Mucosa of stomach (tissue), 1 donor: Measurements from ENCODE around the gene ZNF69.
"Not testable (repeated sequence)": the region's sequence is repeated elsewhere in the genome, so short reads cannot be mapped to it uniquely, and the experiment has no call there.

ENCODE experiments used
- H3K27me3 ChIP-seq: one replicate; pipeline ENCODE4 v1.7.0; 2013; ENCODE audit warnings: mild to moderate bottlenecking, low read length; ENCODE audit not compliant: control insufficient read depth, insufficient read depth
- H3K36me3 ChIP-seq: one replicate; pipeline ENCODE4 v1.7.0; 2013; ENCODE audit warnings: low read length; ENCODE audit not compliant: control insufficient read depth, insufficient read depth
- H3K4me1 ChIP-seq: one replicate; pipeline ENCODE4 v1.7.0; 2013; ENCODE audit warnings: mild to moderate bottlenecking, low read length; ENCODE audit not compliant: control insufficient read depth, insufficient read depth
- H3K4me3 ChIP-seq: one replicate; pipeline ENCODE4 v1.7.0; 2013; ENCODE audit warnings: low read length
- H3K9ac ChIP-seq: one replicate; pipeline ENCODE4 v1.7.0; 2013; ENCODE audit warnings: mild to moderate bottlenecking, low read length, moderate library complexity
- H3K9me3 ChIP-seq: one replicate; pipeline ENCODE4 v1.7.0; 2013; ENCODE audit warnings: mild to moderate bottlenecking, low read length, moderate library complexity; ENCODE audit not compliant: control insufficient read depth
- donor health status: Pancreatic carcinoma.

The ZNF69 gene

GRCh38 chr19:11868188-11868587 lies 19.4 kb upstream of the ZNF69 start:
- Histone ChIP-seq H3K27me3 (no peaks in the 10 kb centered on the region), H3K9ac (no peak overlapping the region), H3K36me3 (peaks cover 10% of the 10 kb centered on the region), H3K9me3 (peaks cover 15% of the 10 kb centered on the region), H3K4me3 (no peak overlapping the region), H3K4me1 (no peaks in the 10 kb centered on the region)

GRCh38 chr19:11872624-11873023 lies 15.0 kb upstream of the ZNF69 start:
- H3K9ac ChIP-seq, result no peak overlapping the region
- H3K9me3 ChIP-seq, result peaks cover 15% of the 10 kb centered on the region
- H3K4me1 ChIP-seq, result no peaks in the 10 kb centered on the region
- H3K27me3 ChIP-seq, result no peaks in the 10 kb centered on the region
- no peak overlapping the region for H3K4me3 ChIP-seq
- peaks cover 5% of the 10 kb centered on the region for H3K36me3 ChIP-seq

DNA sequence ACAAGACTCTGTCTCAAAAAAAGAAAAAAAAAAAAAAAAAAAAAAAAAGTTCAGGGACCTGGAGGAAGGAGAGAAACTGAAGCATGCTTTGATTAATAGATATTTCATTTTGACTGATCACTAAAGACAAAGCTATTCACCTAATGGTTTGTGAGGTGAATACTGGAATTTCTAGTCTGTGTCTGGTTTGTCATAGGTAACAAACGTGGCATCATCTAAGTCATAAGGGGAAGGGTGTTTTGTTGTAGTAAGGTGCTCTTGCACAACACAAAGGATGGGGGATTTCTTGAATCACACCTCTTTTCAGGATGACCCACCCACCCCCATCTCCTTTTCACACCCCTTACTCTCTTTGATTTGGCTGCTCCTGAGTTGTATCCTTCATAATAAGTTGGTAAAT lies 13.8 kb upstream of the ZNF69 start:
- Histone ChIP-seq H3K4me1 (no peaks in the 10 kb centered on the region), H3K4me3 (no peak overlapping the region), H3K27me3 (no peaks in the 10 kb centered on the region), H3K9ac (no peak overlapping the region), H3K9me3 (peaks cover 5% of the 10 kb centered on the region), H3K36me3 (no peaks in the 10 kb centered on the region)

DNA sequence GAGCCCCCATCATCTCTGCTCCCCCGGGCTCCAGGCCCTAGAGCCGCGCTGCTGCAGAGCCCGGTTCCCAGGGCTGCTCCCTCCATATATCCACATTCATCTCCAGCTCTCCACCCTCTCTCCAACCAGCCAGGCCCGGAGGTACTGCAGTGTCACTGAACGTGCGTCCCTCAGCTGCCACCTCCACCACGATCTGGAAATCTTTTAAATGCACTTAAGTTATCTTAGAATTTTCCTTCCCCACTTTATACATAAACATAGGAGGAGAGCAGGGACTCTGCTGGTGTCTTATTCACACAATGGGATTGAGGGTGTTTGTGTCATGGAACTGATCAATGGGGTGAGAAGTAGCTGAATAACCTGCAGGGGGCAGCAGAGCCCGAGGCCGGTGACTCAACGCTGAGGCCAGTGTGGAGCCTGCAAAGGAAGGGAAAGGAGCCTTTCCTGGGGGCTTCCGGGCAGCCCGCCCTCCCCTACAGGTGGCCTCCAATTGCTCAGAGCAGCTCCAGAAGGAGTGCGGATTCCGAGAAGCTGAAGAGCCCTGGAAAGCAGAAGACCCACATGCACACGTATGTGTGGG lies 7.8 kb upstream of the ZNF69 start:
- H3K9me3 ChIP-seq, H3K4me1 ChIP-seq, H3K27me3 ChIP-seq, H3K36me3 ChIP-seq, H3K9ac ChIP-seq, H3K4me3 ChIP-seq: not testable (repeated sequence)

DNA sequence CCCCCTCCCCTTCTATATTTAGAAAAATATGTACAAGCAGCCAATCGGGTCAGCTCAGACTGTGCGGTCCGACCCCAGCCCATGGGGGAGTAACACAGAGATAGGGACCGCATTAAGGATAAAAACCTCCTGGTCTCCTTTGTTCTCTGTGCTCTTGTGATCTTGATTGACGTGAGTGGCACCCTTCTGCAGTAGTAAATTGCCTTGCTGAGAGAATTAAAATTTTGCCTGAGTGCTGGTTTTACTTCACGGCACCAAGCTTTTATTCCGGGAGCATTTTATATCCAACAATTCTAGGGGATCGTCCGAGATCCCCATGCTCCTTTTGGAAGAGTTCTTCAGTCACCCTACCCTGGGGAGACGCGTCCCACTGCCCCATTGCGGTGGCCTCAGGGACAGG lies 7.0 kb upstream of the ZNF69 start:
- no peaks in the 10 kb centered on the region for H3K27me3 ChIP-seq
- no peak overlapping the region for H3K9ac ChIP-seq
- no peak overlapping the region for H3K4me3 ChIP-seq
- H3K36me3 ChIP-seq, result no peaks in the 10 kb centered on the region
- no peaks in the 10 kb centered on the region for H3K9me3 ChIP-seq
- peaks cover 9% of the 10 kb centered on the region for H3K4me1 ChIP-seq

GRCh38 chr19:11881151-11881800 lies 6.3 kb upstream of the ZNF69 start:
- Histone ChIP-seq H3K36me3 (no peaks in the 10 kb centered on the region), H3K9me3 (no peaks in the 10 kb centered on the region), H3K4me1 (peaks cover 9% of the 10 kb centered on the region), H3K4me3 (no peak overlapping the region), H3K27me3 (no peaks in the 10 kb centered on the region), H3K9ac (no peak overlapping the region)

- H3K4me3 ChIP-seq, result no peak overlapping the region
- H3K9ac ChIP-seq, result no peak overlapping the region
- H3K27me3 ChIP-seq, result no peaks in the 10 kb centered on the region
- H3K9me3 ChIP-seq, result no peaks in the 10 kb centered on the region
- H3K36me3 ChIP-seq, result no peaks in the 10 kb centered on the region
- peaks cover 14% of the 10 kb centered on the region for H3K4me1 ChIP-seq
Observed at GRCh38 chr19:11882606-11883005, 5.0 kb upstream of the ZNF69 start.

DNA sequence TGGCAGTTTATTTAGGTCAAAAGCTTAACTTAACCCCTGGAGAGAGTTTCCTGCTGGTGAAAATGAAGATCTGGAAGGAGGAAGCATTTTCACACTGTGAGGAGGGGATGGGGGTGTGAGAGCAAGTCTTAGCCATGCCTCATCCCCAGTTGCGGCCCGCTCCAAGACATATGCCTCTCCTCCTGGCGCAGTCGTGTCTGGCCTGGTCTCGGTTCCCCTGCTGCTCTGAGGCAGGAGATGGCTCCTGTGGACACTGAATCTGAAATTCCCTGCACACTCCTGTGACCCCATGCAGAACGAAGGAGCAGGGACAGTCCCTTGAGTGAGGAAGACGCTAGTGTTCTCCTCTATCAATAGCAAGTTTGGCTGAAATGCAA lies 360 bp upstream of the ZNF69 start:
- peaks cover 17% of the 10 kb centered on the region for H3K4me1 ChIP-seq
- no peaks in the 10 kb centered on the region for H3K9me3 ChIP-seq
- H3K9ac ChIP-seq, result peak overlapping the region; percentile 83
- no peaks in the 10 kb centered on the region for H3K36me3 ChIP-seq
- no peaks in the 10 kb centered on the region for H3K27me3 ChIP-seq
- peak overlapping the region; percentile 62 for H3K4me3 ChIP-seq

DNA sequence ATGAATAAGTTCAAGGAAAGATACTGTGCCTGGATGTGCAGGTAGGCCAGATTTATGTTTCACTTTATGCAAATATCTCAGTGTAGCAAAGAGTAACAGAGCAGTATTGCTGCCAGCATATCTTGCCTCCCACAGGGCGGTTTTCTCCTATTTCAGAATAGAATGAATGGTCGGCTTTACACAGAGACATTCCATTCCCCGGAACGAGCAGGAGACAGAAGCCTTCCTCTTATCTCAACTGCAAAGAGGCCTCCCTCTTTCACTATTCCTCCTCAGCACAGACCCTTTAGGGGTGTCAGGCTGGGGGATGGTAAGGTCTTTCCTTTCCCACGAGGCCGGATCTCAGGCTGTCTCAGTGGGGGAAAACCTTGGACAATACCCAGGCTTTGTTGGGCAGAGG lies 2.3 kb downstream of the ZNF69 start:
- peak overlapping the region; percentile 47 for H3K9ac ChIP-seq

GRCh38 chr19:11890634-11891033 lies 3.1 kb downstream of the ZNF69 start:
- Histone ChIP-seq H3K36me3 (peaks cover 7% of the 10 kb centered on the region), H3K9ac (no peak overlapping the region), H3K27me3 (no peaks in the 10 kb centered on the region), H3K9me3 (no peaks in the 10 kb centered on the region), H3K4me1 (peaks cover 8% of the 10 kb centered on the region), H3K4me3 (no peak overlapping the region)

More for the DNA sequence above, 2.3 kb downstream of the ZNF69 start:
- not testable (repeated sequence) for H3K4me1 ChIP-seq, H3K4me3 ChIP-seq, H3K27me3 ChIP-seq, H3K9me3 ChIP-seq, H3K36me3 ChIP-seq

GRCh38 chr19:11894851-11895250 lies 7.3 kb downstream of the ZNF69 start:
- H3K9ac ChIP-seq, result no peak overlapping the region
- no peak overlapping the region for H3K4me3 ChIP-seq
- no peaks in the 10 kb centered on the region for H3K9me3 ChIP-seq
- H3K36me3 ChIP-seq, result peaks cover 7% of the 10 kb centered on the region
- peaks cover 3% of the 10 kb centered on the region for H3K4me1 ChIP-seq
- no peaks in the 10 kb centered on the region for H3K27me3 ChIP-seq

- no peak overlapping the region for H3K9ac ChIP-seq
- H3K4me3 ChIP-seq, result no peak overlapping the region
- no peaks in the 10 kb centered on the region for H3K27me3 ChIP-seq
- peaks cover 22% of the 10 kb centered on the region for H3K36me3 ChIP-seq
- H3K9me3 ChIP-seq, result peaks cover 29% of the 10 kb centered on the region
- no peaks in the 10 kb centered on the region for H3K4me1 ChIP-seq
Observed at GRCh38 chr19:11902228-11902627, 14.6 kb downstream of the ZNF69 start.

GRCh38 chr19:11905928-11906327 lies 18.3 kb downstream of the ZNF69 start:
- Histone ChIP-seq H3K36me3 (peaks cover 22% of the 10 kb centered on the region), H3K4me3 (peak overlapping the region; percentile 50), H3K9ac (no peak overlapping the region), H3K9me3 (peaks cover 29% of the 10 kb centered on the region), H3K27me3 (no peaks in the 10 kb centered on the region), H3K4me1 (no peaks in the 10 kb centered on the region)
